22Rv1 (cell line): Measurements from ENCODE around the gene PIGS.

Experiments
- CTCF ChIP-seq: fragments of 450-650 bp; IDR thresholded peaks from 2 replicates; pipeline ENCODE4 v1.5.1; 2017; ENCODE audit warnings: mild to moderate bottlenecking
- ZFX ChIP-seq: fragments of 450-650 bp; IDR thresholded peaks from 2 replicates; pipeline ENCODE4 v1.6.1; 2017; ENCODE audit warnings: antibody characterized with exemption, borderline replicate concordance

GRCh38 chr17:28521311-28522085, 49.8 kb downstream of the PIGS start:
- TF ChIP-seq CTCF: no peak
- TF ChIP-seq ZFX: no peak
